ENCODE data around the gene NEUROG1.

The NEUROG1 gene

DNA sequence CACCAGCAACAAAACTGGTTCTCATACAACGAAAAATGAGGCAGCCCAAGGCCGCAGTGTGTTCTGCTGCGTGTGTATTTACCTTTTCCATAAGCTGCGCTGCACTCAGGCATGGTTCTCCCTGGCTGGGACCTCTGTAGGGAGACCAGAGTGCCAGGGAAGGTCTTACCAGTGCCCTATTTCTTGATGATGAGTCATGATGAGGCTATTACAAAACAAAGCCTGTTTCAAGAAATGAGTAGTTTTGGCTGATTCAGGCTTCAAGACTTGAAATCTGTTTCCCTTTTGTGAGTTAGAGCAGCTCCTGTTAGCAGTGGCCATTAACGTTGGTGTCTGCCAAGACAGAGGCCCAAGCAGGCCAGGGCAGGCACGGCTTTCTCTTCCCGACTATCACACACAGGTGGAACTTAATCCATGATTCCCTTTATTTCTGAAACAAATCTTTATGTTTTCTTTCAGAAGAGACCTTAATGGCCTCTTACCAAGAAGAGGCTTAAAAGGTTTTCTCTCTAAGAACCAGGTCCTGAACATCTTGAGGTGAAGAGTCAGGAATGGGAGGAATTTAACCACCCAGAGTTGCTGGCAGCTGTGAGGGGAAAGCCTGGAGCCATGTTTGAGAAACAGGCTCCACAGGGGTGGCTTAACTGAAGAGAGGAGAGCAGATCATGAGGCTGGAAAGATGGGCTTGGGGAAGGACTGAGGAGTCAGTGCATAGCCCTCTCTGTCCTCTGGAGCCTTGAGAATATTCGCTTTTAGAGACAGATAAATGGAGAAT, 42.2 kb downstream of the NEUROG1 start:
- peak; percentile 80 for DNase-seq (ENCODE audit: low read depth)

DNA sequence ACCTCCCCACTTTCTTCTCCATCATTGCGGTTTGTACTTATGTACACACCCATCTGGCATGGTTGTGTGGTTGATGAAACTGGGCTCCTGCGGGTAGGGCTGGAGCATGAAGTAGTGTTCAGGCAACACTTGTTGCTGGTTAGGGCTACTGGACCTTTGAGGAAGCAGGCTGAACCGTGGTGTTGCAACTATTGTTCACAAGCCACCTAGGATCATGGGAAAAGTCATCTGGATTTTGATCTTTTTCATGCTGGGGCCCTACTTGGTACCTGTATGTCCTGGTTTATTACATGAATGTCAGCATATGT, 43.5 kb downstream of the NEUROG1 start:
- no peak for DNase-seq (ENCODE audit: low read depth)

GRCh38 chr5:135491552-135492318, 44.0 kb downstream of the NEUROG1 start:
- no peak for DNase-seq (ENCODE audit: low read depth)

DNA sequence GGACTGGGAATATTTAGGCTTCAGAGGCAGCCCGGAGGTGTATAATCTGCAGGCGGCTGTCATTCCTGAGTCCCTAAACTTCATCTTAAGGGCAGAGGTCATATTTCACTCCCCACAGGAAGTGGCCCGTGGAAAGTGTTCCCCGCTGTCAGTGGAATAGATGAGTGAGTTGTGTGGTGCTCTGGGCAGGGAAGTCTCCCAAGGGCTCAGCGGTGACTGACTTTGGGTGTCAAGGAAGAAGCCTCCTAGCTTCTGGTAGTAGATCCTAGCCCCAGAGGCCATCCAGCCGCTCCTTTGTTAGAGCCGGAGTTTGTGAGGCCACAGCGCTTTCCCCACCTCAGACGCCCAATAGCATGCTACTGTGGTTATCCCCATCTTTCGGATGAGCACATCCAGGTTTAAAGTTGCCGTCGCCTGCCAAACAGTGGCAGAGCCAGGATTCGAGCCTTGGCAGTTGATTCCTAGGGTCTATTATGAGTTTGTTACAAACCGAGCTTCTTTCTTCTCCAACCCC, 44.7 kb downstream of the NEUROG1 start:
- DNase-seq (ENCODE audit: low read depth) = no peak

DNA sequence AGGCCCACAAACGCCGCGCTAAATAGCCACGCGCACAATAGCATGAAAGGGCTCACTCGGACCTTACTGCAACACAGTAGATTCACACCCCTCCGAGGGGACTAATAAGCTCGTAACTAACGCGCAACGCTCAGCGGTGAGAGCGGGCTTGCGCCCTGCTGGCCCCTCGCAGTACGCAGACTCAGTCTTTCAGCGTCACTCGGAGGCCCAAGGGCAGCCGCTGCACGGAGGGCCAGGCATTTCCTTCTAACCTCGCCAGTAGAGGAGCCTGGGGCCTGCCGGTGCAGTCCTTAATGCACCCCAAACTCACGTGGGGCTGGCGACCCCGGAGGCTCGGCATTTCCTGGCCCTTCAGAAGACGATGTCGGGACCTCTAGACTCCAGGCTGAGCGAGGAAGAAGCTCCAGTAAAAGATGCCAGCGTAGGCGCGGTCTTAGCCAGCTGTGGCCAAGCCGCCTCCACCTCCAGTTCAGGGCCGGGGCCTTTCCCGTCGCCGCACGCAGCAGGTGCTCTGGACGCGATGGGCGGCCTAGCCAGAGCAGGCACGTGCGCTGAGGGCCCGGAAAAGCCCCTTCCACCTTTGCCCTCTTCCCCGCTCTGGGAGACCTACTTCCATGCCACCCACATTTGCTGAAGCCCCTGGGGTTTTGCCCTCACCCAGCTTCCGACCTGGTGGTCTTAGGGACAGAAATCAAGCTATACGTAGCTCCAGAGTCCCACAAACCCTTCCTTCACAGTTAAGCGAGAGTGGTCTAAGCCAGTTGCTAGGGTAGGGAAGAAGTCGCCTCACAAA, 45.3 kb downstream of the NEUROG1 start:
- no peak for DNase-seq (ENCODE audit: low read depth)

- DNase-seq (ENCODE audit: low read depth) = no peak
These were observed 46.1 kb downstream of the NEUROG1 start for GRCh38 chr5:135489466-135490244.

- DNase-seq (ENCODE audit: low read depth) = peak; percentile 6
These were observed 46.9 kb downstream of the NEUROG1 start for GRCh38 chr5:135488727-135489465.

GRCh38 chr5:135487839-135488514, 47.8 kb downstream of the NEUROG1 start:
- DNase-seq (ENCODE audit: low read depth) = no peak

DNA sequence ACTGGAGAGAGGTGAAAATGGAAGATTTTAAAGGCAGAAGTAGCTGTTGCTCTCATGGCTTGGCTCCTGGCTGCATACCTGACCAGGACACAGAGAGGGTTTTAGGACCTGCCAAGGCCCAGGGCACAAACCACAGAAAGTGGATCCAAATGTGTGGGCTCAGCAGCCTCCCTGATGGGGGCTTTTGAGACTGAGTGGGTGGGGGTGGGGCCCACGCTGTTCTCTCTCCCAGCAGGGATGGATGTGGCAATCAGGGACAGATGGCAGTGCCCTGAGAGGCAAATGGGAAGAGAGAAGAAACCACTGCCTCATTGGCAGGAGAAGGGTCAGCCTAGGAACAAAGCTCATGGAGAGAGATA, 48.7 kb downstream of the NEUROG1 start:
- DNase-seq (ENCODE audit: low read depth) = no peak

- no peak for DNase-seq (ENCODE audit: low read depth)
These were observed 49.4 kb downstream of the NEUROG1 start for GRCh38 chr5:135486131-135487036.

GRCh38 chr5:135484674-135485086, 51.1 kb downstream of the NEUROG1 start:
- no peak for DNase-seq (ENCODE audit: low read depth)

Measured in amniotic epithelial cell (primary cell).